Stimulated activated CD8-positive, alpha-beta memory T cell treated with anti-CD3 and anti-CD28 coated beads, Interleukin-15, amount 100 ng/mL, for 48 hours (primary cell): ENCODE data around the gene HSD17B2.

Source experiments
- DNase-seq, 2 donors: peaks; one replicate each; pipeline ENCODE4 v3.0.0-alpha.2; 2020; ENCODE audit warnings: low read depth in 2 of 2

HSD17B2 gene

DNA sequence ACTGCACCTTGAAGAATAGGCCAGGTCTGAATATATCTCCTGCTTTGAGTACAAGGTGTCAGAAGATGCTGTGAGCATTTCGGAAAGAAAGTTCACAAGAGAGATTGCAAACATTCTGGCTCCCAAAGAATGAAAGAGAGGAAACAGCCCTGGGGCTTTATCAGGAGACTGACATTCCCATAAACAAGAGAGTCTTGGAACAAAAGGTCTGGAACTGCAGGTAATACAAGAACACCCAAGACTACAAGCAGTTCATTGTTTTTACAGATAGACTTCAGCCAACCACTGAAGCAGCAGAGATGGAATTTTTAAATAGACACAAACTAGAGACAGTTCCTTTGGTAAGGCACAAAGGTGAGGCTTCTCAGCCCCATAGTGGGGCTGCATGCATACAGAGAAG lies 14.4 kb downstream of the HSD17B2 start:
- DNase-seq, result no peak

DNA sequence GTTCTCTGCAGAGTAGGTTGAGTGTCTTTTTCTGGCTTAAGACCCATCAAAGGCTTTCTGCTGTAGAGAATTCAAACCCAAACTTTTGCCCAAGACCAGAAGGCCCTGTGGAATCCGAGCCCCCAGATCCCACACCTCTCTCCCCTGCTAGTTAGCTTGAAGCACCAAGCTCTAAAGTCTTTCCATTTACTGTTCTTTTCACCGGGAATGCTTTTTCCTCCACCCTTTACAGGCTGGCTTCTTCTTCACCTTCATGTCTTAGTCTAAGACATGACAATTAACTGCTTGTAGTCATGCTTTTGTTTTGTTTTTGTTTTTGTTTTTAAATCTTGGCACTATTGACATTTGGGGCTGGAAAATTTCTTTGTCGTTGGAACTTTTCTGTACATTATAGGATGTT lies 15.5 kb downstream of the HSD17B2 start:
- DNase-seq, result no peak

DNA sequence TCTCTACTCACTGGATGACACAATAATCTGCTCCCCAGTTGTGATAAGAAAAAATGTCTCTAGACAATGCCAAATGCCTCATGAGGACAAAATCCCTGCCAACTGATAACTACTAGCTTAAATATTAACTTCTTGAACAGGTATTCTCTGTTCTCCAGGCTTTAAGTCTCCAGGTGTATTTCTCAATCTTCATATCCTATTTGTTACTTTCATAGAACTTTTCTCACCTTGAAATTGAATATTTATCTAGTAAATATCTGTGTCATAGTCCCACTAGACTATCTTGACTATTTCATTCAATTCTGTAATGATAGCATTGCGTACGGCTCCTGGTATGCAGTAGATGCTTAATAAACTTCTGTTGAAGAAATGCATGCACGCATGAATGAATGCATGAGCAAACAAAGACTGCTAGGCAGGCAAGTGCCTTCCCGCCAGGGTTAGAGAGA lies 15.9 kb downstream of the HSD17B2 start:
- no peak for DNase-seq

DNA sequence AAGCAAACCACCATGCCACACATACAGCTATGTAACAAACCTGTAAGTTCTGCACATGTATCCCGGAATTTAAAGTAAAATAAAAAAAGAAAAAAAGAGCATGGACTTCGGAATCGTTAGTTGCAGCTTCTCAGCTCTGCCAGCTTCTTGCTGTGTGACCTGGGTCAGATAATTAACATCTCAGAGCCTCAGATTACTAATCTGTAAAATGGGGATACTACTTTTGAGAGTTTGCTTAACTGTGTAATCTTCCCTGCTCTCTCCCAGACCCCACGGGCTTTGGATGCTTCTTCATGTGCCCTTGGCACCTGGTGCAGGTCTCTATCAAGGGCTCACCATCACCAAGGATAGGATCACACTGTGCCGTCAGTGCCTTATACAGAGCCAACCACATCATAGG lies 16.6 kb downstream of the HSD17B2 start:
- no peak for DNase-seq

DNA sequence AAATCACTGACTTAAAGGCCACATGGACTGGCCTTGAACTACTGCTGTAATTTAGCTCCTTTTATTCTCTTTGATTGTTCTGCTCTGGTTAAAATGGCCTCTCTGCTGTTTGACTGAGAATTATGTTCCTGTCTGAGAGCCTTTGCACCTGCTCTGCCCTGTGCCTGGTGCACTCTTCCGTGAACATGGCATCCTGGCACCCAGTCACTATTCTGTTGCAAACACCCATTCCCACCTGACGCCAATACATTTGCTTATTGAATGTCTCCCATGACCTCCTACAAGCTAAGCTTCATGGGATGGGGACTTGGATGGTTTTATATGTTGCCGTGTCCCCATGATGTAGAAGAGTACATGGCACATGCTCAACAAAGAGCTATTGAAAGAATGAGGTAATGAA lies 20.1 kb downstream of the HSD17B2 start:
- DNase-seq, result no peak

DNA sequence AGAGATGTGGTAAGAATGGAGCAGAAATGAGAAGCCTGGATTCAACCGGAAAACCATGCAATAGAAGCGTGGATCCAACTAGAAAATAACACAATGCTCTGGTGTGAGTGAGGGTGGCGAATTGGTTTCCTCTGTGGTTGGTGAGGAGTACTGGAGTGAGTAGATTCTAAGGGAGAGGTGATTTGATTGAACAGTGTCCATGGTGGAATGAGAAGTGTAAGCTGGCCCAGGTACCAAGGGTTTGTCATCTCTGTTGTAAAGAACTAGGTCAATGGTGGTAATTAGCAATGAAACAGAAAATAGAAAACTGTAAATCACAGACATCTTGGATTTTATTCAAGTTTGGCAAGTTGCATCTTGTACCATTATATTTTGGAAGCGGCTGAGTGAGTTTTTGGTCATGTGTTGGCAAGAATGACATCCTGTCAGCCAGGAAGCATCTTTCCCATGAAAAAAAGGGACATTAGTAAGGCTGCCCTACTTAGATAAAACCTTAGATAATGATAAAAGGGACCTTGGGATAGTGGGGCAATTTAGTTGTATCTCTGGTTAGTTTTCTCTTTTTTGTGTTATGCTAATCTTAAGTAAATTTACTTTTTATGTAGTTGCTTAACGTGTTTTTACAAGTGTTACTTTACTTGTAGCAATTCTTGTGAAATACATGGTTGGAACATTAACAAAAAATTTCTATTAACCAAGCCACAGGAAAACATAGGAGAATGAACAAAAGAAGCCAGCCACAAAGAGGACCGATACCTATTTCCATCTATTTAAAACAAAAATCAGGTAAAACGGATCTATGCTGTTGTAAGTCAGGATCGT lies 20.9 kb downstream of the HSD17B2 start:
- no peak for DNase-seq

DNA sequence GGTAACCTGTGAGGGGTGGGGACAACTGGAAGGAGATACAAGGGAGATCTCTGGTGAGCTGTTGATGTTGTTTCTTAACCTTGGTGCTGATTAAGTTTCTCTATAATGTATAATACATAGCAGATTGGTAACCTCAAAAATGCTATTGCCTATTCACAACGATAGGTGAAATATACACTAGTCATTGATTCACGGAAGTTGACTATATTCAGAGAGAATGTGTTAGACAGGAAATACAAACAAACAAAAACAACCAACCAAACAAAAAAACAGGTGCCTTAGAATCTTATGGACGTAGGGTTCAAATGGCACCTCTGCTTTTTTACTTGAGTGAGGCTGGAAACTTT lies 21.5 kb downstream of the HSD17B2 start:
- no peak for DNase-seq

DNA sequence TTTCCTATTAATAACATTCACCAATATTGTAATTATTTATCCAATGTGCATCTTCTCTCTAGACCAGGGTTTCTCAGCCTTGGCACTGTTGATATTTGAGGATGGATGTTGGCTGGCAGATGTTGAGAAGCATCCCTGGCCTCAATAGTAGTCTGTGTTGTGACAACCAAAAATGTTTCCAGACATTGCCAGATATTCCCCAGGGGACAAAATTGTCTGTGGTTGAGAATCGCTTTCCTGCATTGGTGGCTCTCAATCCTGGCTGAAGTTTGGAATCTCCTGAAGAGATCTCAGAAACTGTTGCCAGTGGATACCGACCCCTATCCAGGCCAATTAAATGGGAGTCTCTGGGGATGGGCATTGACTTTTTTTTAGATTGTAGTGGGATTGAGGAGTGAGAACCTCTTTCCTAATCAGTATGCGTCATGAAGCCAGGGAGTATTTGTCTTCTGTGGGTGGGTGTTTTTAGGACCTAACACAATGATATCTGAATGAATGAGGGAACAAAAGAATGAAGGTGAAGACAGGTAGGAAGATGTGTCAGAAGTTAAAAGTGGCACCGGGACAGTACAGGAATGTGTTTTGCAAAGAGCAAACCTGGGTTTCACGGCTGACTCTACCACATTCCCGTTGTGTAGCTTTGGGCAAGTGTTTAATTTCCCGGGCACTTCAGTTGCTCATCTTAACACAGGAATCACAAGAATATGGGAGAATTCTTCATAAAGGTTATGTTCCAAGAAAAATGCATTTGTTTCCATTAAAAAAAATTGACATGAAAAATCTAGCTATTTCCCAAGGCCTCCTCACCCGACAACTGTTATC lies 24.3 kb downstream of the HSD17B2 start:
- no peak for DNase-seq

DNA sequence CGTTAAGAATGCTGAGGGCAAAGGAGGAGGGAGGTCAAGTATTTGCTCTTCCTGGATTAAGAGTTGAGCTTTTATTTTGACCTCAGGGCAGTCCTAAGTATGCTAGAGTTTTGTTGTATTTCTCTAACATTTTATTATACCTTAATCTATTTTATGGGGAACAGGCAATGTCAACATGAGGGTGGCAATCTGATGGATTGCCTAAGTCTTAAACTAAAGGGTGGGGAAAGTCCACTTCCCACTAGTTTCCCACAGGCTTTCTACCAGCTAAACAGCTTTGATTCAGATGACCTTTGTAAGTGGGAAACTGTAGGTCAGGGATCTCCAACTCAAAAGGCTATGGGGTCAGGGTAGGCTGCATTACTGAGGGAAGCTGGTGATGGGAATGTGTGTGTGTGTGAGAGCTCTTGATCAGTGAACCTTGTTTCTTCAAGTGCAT lies 24.9 kb downstream of the HSD17B2 start:
- no peak for DNase-seq

DNA sequence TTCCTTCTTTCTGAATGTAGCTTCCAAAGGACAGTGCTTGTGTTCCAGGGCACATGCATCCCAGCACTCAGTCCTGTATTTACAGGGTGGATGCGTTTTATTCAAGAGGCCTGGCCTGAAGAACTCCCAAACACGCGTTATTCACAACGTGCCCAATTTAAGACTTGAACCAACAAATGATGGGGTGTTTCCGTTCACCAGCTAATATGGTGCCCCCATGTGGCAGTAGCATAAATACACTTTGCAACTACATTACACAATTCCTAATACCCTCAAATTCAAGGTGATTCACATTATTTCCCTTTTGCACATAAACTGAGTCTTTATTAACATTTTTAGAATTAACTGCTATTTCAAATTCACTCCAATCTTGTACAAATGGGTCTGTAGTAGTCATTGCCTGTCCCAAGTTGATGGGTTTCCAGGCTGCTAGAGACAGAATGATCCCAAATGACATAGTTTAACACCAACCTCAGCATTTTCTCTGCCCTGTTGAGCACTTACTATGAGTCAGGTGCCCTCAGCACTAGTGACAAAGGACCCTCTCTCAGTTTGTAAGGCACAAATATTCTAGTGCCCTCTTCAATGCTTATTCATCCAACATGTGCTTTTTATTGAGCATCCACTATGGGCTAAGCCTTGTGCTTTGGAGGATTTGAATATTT lies 26.9 kb downstream of the HSD17B2 start:
- DNase-seq, result no peak

DNA sequence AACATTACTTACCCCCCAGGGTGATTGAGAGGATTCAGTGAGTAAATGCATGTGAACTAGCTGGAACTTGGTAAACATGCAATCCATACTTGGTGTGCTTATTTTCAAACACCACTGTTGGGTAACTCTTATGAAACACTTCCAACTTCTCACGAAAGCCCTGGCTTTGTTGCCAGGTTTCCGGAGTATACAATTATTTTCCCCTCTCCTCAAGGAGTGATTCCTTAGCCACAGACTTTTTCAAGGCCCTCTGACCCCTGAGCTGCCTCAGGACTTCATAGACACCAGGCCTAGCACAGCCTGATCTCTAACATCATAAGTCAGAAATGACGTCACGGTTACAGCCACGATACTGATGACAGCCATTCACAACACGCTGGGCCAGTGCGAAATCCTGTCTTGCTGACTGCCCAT lies 27.6 kb downstream of the HSD17B2 start:
- no peak for DNase-seq

DNA sequence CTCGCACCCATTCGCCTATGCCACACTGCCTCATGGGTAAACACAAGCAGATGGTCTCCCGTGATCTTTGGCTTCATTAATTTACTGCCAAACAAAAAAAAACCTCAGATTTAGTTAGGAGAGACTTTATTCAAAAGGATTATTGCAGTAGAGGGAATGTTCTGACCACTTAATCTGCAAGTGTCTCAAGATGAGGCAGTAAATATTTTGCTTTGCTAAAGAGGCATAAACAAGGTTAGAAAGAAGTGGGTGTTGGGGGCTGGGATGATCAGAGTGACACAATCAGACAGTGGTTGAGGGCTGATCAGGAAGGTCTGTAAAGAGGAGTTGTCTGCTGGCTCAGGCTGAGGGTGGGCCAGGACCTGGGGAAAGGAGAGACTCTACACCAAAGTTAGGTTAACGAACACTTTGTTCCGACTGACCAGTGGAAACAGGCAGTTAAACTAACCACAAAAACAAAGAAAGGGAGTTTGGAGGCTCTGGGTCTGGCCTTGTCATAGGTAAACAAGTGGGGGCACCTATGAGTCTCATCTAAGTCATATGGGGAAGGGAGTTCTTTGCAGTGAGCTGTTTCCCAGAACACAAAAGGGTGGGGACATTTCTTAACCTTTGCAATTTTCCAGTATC lies 28.5 kb downstream of the HSD17B2 start:
- no peak for DNase-seq

DNA sequence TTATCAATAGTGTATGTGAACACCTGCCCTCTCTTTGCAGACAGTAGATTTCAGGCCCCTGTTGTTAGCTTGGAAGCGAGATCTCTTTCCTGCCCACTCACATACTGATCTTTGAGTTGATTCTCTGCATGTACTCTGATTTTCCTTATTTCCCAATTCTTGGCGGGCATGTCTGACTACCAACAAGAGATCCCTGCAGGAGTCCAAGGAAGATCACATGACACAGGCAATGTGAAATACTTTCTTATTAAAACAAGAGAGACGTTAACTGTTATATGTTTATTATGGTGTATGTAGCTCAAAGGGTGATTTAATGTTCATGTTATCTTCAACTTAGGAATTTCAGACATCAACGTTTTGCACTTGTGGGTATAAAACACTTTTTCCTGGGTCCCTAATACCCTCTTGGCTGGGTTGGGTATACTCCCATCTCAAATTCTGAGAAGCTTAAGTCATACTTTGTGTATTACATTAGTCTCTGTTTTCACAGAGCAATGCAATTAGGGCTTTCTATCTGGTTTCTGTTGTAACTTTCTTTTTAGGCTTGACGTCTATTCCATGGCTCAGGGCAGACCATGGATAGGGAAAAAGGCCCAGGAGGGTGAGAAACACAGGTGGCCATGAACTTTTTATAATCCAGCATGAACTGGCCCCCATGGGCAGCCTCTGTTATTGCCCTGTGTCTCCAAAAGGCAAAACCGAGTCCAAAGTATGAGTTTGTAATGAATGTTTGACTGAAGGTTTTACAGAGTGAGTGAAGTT lies 32.2 kb downstream of the HSD17B2 start:
- no peak for DNase-seq

DNA sequence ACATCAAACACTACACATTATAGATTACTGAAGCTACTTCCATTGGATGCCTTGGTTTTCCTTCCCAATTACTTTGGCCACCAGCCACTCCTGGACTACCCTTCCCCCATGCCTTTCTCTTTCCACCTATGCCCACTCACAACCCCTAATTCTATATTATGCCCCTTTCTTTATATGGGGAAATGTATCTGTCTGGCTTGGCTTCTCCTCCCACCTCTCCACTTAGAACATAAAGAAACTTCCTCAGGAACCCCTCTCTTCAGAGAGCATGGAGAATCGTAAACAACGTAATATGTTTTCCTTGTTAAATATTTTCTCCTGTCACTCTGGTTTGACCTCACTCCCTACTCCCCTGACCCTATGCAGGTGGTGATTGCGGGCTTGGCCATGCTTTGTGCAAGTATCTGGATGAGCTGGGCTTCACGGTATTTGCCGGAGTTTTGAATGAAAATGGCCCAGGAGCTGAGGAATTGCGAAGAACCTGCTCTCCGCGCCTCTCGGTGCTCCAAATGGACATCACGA lies 32.8 kb downstream of the HSD17B2 start:
- DNase-seq, result no peak

DNA sequence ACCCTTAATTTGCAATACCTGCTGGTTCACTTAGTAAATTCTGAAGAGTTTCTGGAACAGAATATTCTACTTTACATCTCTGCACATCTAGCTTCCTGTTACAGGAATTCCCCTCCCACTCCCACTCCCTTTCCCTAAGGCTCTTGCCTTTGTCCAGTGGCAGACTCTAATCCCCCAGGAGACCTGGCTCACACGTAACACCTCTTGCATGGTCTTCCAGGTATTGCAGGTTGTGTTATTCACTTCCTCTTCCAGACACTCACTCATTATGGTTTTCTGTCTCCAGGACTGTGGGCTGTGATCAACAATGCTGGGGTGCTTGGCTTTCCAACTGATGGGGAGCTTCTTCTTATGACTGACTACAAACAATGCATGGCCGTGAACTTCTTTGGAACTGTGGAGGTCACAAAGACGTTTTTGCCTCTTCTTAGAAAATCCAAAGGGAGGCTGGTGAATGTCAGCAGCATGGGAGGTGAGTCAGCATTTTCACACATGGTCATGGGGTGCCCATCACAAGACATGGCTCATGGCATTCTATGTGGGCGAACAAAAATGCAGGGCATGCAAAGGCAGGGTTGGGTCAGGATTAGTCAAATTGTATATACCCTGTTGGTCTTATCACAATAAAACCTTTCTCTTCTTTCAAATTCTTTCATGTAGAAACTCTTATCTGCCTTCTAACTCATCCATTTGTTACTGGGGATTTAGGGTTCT lies 35.8 kb downstream of the HSD17B2 start:
- DNase-seq, result no peak

DNA sequence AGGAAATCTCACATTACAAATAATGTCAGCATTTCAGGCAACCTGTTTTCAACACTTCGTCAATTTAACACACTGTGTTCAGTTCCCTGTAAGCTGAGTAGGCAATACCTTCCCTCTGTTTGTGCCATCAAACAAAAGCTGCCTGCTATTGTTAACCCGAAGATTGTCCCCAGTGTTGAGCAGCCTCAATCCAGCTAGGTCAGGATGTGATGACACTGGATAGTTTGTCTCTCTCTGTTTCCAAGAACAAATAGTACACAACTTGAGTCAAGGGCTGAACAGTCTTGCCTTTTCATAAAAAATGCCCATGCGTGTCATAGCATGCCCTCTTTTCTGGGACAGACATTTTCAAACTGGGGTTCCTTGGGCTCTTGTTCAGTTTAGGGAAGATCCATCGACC lies 36.4 kb downstream of the HSD17B2 start:
- DNase-seq, result no peak

DNA sequence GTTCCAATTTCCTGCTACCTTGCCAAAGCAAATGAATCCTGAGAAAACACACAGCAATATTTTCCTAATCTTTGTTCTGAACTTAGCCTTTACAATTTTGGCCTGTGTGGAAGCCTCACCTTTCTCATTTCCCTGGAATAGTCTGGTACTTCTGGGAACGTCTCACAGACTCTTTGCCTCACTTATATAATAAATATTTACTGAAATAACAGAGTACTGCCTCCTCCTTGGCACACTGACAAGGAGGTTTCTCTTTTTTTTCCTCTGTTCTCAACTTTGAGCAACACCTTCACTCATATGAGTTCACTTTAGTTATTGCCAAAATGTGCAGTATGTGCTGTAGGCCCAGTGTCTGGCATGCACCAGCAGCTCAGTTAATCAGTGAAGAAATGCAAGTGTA lies 37.3 kb downstream of the HSD17B2 start:
- DNase-seq, result no peak

DNA sequence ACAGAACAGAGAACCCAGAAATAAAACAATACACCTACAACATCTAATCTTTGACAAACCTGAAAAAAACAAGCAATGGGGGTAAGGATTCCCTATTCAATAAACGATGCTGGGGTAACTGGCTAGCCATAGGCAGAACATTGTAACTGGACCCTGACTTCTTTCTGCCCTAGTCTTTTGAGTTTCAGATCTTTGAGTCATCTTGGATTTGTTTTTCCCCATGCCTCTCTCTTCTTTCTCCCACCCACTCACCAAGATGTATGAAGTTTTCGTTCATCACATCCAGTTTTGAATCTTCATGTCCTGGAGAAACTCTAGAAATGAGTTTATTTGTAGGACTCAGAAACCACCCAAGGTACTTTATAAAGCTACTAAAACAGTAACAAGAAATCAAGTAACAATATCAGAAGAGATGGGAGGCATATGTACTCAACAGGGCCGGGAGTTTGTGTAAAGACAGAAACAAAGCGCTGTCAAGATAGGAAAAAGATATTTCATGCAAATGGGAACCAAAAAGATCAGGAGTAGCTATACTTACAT lies 39.0 kb downstream of the HSD17B2 start:
- no peak for DNase-seq

DNA sequence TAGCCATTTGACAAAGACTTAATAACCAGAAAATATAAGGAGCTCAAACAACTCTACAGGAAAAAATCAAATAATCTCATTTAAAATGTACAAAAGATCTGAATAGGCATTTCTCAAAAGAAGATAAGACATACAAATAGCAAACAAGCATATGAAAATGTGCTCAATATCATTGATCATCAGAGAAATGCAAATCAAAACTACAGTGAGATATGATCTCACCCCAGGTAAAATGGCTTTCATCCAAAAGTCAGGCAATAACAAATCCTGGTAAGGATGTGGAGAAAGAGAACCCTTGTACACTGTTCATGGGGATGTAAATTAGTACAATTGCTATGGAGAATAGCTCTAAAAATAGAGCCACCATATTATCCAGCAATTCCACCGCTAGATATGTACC lies 43.1 kb downstream of the HSD17B2 start:
- no peak for DNase-seq

DNA sequence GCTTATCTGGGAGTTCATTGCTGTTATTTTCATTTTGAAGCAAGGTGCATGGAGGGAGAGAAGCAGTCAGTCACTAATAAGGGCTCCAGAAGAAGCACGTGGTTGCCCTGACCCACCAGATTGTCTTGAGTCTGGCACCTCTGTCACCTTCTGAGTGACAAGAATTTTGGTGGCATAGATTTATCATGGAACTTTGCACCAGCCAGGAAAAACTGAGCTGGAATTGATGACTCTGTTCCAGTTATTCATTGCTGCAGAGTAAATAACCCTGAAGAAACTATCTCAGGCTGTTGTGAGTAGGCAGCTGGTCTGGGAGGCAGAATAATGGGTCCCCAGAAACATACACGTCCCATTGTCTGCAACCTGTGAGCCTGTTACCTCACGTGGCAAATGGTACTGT lies 44.8 kb downstream of the HSD17B2 start:
- no peak for DNase-seq
